Gastroesophageal sphincter (tissue), 3 donors: ENCODE results near the gene CCDC170.

ENCODE experiments used
- CTCF ChIP-seq, 4 experiments: fragments of 200-600 bp in 2 of 4; fragments of 450-650 bp in 2 of 4; sonication (generic) in 1 of 4; IDR thresholded peaks; one replicate each; pipeline ENCODE4 v1.5.1; 2017 to 2019; ENCODE audit warnings: antibody characterized with exemption in 4 of 4, mild to moderate bottlenecking in 2 of 4, moderate library complexity in 2 of 4
- EP300 ChIP-seq: sonication (generic); formaldehyde crosslinking; IDR thresholded peaks from one replicate; pipeline ENCODE4 v1.6.1; 2017; ENCODE audit warnings: antibody characterized with exemption, mild to moderate bottlenecking
- POLR2A ChIP-seq, 2 donors: fragments of 450-650 bp; IDR thresholded peaks; one replicate each; pipeline ENCODE4 v1.6.1; 2017; ENCODE audit warnings: antibody characterized with exemption in 2 of 2, mild to moderate bottlenecking in 2 of 2, moderate library complexity in 1 of 2
- POLR2AphosphoS5 ChIP-seq: sonication (generic); formaldehyde crosslinking; IDR thresholded peaks from one replicate; pipeline ENCODE4 v1.6.1; 2017; ENCODE audit warnings: antibody characterized with exemption

- TF ChIP-seq CTCF (IDR thresholded peaks at IDR 0.05) (no peak), POLR2AphosphoS5 (no peak), POLR2A (IDR thresholded peaks at IDR 0.05) (no peak), EP300 (no peak)
These were observed 139.9 kb downstream of the CCDC170 start for GRCh38 chr6:151633526-151634335.
